ENCODE results near the gene KLF16. TPM values are rescaled to one million over a fixed set of nuclear protein-coding genes. Genes with fewer than 3 reads are reported as not detected.
A peak's percentile ranks its signal among the peaks of the same experiment; 100 is the strongest.
"Not testable (repeated sequence)": the region's sequence is repeated elsewhere in the genome, so short reads cannot be mapped to it uniquely, and the experiment has no call there.

Gene KLF16
- total RNA-seq, 1 donor from 2014 or later: 7.2 TPM

GRCh38 chr19:1884291-1884718 lies 20.9 kb upstream of the KLF16 start:
- DNase-seq (ENCODE audit: low read depth): no peak

- no peak for DNase-seq (ENCODE audit: low read depth)
Observed at GRCh38 chr19:1883784-1884183, 20.4 kb upstream of the KLF16 start.

- DNase-seq (ENCODE audit: low read depth): no peak
Observed at GRCh38 chr19:1882786-1883692, 19.7 kb upstream of the KLF16 start.

GRCh38 chr19:1882089-1882785 lies 18.9 kb upstream of the KLF16 start:
- DNase-seq (ENCODE audit: low read depth): no peak

- DNase-seq (ENCODE audit: low read depth): not testable (repeated sequence)
Observed at GRCh38 chr19:1881393-1882088, 18.2 kb upstream of the KLF16 start.

GRCh38 chr19:1880611-1881392 lies 17.4 kb upstream of the KLF16 start:
- no peak for DNase-seq (ENCODE audit: low read depth)

- not testable (repeated sequence) for DNase-seq (ENCODE audit: low read depth)
Observed at GRCh38 chr19:1879982-1880381, 16.6 kb upstream of the KLF16 start.

GRCh38 chr19:1878583-1878982 lies 15.2 kb upstream of the KLF16 start:
- not testable (repeated sequence) for DNase-seq (ENCODE audit: low read depth)

- DNase-seq (ENCODE audit: low read depth): not testable (repeated sequence)
Observed at GRCh38 chr19:1877280-1877660, 13.9 kb upstream of the KLF16 start.

- not testable (repeated sequence) for DNase-seq (ENCODE audit: low read depth)
Observed at GRCh38 chr19:1876496-1877279, 13.3 kb upstream of the KLF16 start.

- peak; percentile 56 for DNase-seq (ENCODE audit: low read depth)
Observed at GRCh38 chr19:1875646-1876495, 12.5 kb upstream of the KLF16 start.

- not testable (repeated sequence) for DNase-seq (ENCODE audit: low read depth)
Observed at GRCh38 chr19:1875265-1875645, 11.9 kb upstream of the KLF16 start.

GRCh38 chr19:1874554-1875185 lies 11.3 kb upstream of the KLF16 start:
- no peak for DNase-seq (ENCODE audit: low read depth)

GRCh38 chr19:1873524-1874473 lies 10.4 kb upstream of the KLF16 start:
- DNase-seq (ENCODE audit: low read depth): no peak

- DNase-seq (ENCODE audit: low read depth): no peak
Observed at GRCh38 chr19:1872807-1873523, 9.6 kb upstream of the KLF16 start.

GRCh38 chr19:1871630-1872029 lies 8.3 kb upstream of the KLF16 start:
- DNase-seq (ENCODE audit: low read depth): no peak

- no peak for DNase-seq (ENCODE audit: low read depth)
Observed at GRCh38 chr19:1871140-1871597, 7.8 kb upstream of the KLF16 start.

All from renal cortical epithelial cell (primary cell).